HEK293 (cell line): ENCODE measurements around the gene INPP5D.

Experiments
- GLI2 ChIP-seq: fragments of 450-650 bp; formaldehyde crosslinking; IDR thresholded peaks from 2 replicates; pipeline ENCODE4; 2017; ENCODE audit warnings: missing biosample characterization, missing genetic modification characterization, low read depth, borderline replicate concordance
- GLIS1 ChIP-seq: fragments of 450-650 bp; formaldehyde crosslinking; IDR thresholded peaks from 2 replicates; pipeline ENCODE4 v1.5.1; 2016; ENCODE audit warnings: missing biosample characterization, missing genetic modification characterization
- RBAK ChIP-seq: fragments of 450-650 bp; formaldehyde crosslinking; IDR thresholded peaks from 2 replicates; pipeline ENCODE4 v1.5.1; 2016; ENCODE audit warnings: missing biosample characterization, missing genetic modification characterization
- SALL2 ChIP-seq: fragments of 450-650 bp; formaldehyde crosslinking; IDR thresholded peaks from 2 replicates; pipeline ENCODE4 v1.5.0; 2017; ENCODE audit warnings: missing biosample characterization, mild to moderate bottlenecking, missing genetic modification characterization, borderline replicate concordance
- TCF7L2 ChIP-seq: IDR thresholded peaks from 2 replicates; pipeline ENCODE4 v1.6.1; 2011; ENCODE audit warnings: low read depth, mild to moderate bottlenecking, inconsistent platforms, low read length, moderate library complexity, borderline replicate concordance
- ZNF311 ChIP-seq: fragments of 450-650 bp; formaldehyde crosslinking; IDR thresholded peaks from 2 replicates; pipeline ENCODE4 v1.5.1; 2017; ENCODE audit warnings: missing biosample characterization, missing genetic modification characterization, borderline replicate concordance
- ZNF423 ChIP-seq: fragments of 450-650 bp; formaldehyde crosslinking; IDR thresholded peaks from 2 replicates; pipeline ENCODE4 v1.5.1; 2016; ENCODE audit warnings: missing biosample characterization, missing genetic modification characterization
- ZNF549 ChIP-seq: fragments of 450-650 bp; IDR thresholded peaks from 2 replicates; pipeline ENCODE4 v1.5.1; 2018; ENCODE audit warnings: missing biosample characterization, missing genetic modification characterization, mild to moderate bottlenecking, inconsistent platforms, moderate library complexity
- ZNF585B ChIP-seq: fragments of 450-650 bp; formaldehyde crosslinking; IDR thresholded peaks from 2 replicates; pipeline ENCODE4 v1.5.1; 2016; ENCODE audit warnings: missing biosample characterization, missing genetic modification characterization
- TF ChIP-seq, protein P1 (sequence below): fragments of 450-650 bp; formaldehyde crosslinking; IDR thresholded peaks from 2 replicates; pipeline ENCODE4 v1.5.1; 2016; ENCODE audit warnings: missing biosample characterization, missing genetic modification characterization
- TF ChIP-seq, protein P2 (sequence below): fragments of 450-650 bp; formaldehyde crosslinking; conservative IDR thresholded peaks from 2 replicates; pipeline ENCODE4 v1.5.1; 2016; ENCODE audit warnings: low read depth, missing biosample characterization, missing genetic modification characterization
- TF ChIP-seq, protein P3 (sequence below): fragments of 450-650 bp; formaldehyde crosslinking; IDR thresholded peaks from 2 replicates; pipeline ENCODE4 v1.5.1; 2016; ENCODE audit warnings: missing biosample characterization, missing genetic modification characterization

DNA sequence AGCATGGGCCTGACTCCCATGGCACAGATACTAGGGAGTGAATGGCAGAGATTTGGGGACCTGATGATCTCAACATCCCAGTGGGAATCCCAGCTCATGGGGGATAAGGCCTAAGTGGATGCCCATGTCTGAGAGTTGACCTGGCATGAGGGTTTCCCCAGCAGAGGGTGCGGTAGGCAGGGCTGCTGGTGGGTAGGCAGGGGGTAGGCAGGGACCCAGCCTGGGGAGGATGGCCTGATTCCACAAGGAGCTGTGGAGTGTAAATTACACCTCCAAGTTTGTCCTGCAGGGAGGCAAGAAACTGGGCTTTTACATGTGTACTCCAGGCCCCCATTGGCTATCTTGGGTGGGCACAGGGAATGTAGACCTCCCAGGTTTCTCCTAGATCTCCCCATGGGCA, 46.9 kb downstream of the INPP5D start:
- TF ChIP-seq, protein P1, sequence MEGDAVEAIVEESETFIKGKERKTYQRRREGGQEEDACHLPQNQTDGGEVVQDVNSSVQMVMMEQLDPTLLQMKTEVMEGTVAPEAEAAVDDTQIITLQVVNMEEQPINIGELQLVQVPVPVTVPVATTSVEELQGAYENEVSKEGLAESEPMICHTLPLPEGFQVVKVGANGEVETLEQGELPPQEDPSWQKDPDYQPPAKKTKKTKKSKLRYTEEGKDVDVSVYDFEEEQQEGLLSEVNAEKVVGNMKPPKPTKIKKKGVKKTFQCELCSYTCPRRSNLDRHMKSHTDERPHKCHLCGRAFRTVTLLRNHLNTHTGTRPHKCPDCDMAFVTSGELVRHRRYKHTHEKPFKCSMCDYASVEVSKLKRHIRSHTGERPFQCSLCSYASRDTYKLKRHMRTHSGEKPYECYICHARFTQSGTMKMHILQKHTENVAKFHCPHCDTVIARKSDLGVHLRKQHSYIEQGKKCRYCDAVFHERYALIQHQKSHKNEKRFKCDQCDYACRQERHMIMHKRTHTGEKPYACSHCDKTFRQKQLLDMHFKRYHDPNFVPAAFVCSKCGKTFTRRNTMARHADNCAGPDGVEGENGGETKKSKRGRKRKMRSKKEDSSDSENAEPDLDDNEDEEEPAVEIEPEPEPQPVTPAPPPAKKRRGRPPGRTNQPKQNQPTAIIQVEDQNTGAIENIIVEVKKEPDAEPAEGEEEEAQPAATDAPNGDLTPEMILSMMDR (tag by site-specific recombination), result no peak
- TF ChIP-seq, protein P2, sequence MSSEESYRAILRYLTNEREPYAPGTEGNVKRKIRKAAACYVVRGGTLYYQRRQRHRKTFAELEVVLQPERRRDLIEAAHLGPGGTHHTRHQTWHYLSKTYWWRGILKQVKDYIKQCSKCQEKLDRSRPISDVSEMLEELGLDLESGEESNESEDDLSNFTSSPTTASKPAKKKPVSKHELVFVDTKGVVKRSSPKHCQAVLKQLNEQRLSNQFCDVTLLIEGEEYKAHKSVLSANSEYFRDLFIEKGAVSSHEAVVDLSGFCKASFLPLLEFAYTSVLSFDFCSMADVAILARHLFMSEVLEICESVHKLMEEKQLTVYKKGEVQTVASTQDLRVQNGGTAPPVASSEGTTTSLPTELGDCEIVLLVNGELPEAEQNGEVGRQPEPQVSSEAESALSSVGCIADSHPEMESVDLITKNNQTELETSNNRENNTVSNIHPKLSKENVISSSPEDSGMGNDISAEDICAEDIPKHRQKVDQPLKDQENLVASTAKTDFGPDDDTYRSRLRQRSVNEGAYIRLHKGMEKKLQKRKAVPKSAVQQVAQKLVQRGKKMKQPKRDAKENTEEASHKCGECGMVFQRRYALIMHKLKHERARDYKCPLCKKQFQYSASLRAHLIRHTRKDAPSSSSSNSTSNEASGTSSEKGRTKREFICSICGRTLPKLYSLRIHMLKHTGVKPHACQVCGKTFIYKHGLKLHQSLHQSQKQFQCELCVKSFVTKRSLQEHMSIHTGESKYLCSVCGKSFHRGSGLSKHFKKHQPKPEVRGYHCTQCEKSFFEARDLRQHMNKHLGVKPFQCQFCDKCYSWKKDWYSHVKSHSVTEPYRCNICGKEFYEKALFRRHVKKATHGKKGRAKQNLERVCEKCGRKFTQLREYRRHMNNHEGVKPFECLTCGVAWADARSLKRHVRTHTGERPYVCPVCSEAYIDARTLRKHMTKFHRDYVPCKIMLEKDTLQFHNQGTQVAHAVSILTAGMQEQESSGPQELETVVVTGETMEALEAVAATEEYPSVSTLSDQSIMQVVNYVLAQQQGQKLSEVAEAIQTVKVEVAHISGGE (tag by site-specific recombination), result no peak
- TF ChIP-seq ZNF423 (tag by site-specific recombination) (no peak), GLI2 (tag by site-specific recombination) (no peak), ZNF311 (tag by site-specific recombination) (no peak), TCF7L2 (no peak), RBAK (no peak), ZNF585B (tag by site-specific recombination) (no peak), ZNF549 (tag by site-specific recombination) (no peak), GLIS1 (tag by site-specific recombination) (no peak), SALL2 (tag by site-specific recombination) (no peak)
- TF ChIP-seq, protein P3, sequence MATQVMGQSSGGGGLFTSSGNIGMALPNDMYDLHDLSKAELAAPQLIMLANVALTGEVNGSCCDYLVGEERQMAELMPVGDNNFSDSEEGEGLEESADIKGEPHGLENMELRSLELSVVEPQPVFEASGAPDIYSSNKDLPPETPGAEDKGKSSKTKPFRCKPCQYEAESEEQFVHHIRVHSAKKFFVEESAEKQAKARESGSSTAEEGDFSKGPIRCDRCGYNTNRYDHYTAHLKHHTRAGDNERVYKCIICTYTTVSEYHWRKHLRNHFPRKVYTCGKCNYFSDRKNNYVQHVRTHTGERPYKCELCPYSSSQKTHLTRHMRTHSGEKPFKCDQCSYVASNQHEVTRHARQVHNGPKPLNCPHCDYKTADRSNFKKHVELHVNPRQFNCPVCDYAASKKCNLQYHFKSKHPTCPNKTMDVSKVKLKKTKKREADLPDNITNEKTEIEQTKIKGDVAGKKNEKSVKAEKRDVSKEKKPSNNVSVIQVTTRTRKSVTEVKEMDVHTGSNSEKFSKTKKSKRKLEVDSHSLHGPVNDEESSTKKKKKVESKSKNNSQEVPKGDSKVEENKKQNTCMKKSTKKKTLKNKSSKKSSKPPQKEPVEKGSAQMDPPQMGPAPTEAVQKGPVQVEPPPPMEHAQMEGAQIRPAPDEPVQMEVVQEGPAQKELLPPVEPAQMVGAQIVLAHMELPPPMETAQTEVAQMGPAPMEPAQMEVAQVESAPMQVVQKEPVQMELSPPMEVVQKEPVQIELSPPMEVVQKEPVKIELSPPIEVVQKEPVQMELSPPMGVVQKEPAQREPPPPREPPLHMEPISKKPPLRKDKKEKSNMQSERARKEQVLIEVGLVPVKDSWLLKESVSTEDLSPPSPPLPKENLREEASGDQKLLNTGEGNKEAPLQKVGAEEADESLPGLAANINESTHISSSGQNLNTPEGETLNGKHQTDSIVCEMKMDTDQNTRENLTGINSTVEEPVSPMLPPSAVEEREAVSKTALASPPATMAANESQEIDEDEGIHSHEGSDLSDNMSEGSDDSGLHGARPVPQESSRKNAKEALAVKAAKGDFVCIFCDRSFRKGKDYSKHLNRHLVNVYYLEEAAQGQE (tag by site-specific recombination), result no peak
